GM15510 (cell line): ENCODE data around the gene ANXA3.

Experiments used
- POLR2A ChIP-seq: IDR thresholded peaks from 3 replicates; pipeline ENCODE4 v1.6.1; 2011; ENCODE audit warnings: borderline replicate concordance; ENCODE audit not compliant: insufficient read length; ENCODE audit errors: extremely low read depth

Gene ANXA3

GRCh38 chr4:78611215-78611558, 59.6 kb downstream of the ANXA3 start:
- no peak for TF ChIP-seq POLR2A

- no peak for TF ChIP-seq POLR2A
Observed at GRCh38 chr4:78612398-78613178, 61.0 kb downstream of the ANXA3 start.

GRCh38 chr4:78613522-78614321, 62.2 kb downstream of the ANXA3 start:
- TF ChIP-seq POLR2A = no peak

- no peak for TF ChIP-seq POLR2A
Observed at GRCh38 chr4:78616046-78616498, 64.5 kb downstream of the ANXA3 start.

GRCh38 chr4:78618436-78618835, 66.9 kb downstream of the ANXA3 start:
- TF ChIP-seq POLR2A = no peak

- no peak for TF ChIP-seq POLR2A
Observed at GRCh38 chr4:78621395-78621794, 69.8 kb downstream of the ANXA3 start.

- TF ChIP-seq POLR2A = no peak
Observed at GRCh38 chr4:78622253-78622979, 70.8 kb downstream of the ANXA3 start.

- no peak for TF ChIP-seq POLR2A
Observed at GRCh38 chr4:78624048-78624447, 72.5 kb downstream of the ANXA3 start.

- TF ChIP-seq POLR2A = no peak
Observed at GRCh38 chr4:78625073-78625472, 73.5 kb downstream of the ANXA3 start.

- no peak for TF ChIP-seq POLR2A
Observed at GRCh38 chr4:78627046-78627965, 75.7 kb downstream of the ANXA3 start.

- TF ChIP-seq POLR2A = no peak
Observed at GRCh38 chr4:78627966-78628678, 76.6 kb downstream of the ANXA3 start.

GRCh38 chr4:78629991-78630541, 78.5 kb downstream of the ANXA3 start:
- TF ChIP-seq POLR2A = no peak

GRCh38 chr4:78630615-78631014, 79.0 kb downstream of the ANXA3 start:
- TF ChIP-seq POLR2A = no peak
